ENCODE results near the gene SIM2.

- TF ChIP-seq EZH2 (IDR thresholded peaks at IDR 0.05; ENCODE audit: borderline replicate concordance, low read depth, low read length, severe bottlenecking) (no peak), CTCF (IDR thresholded peaks at IDR 0.05; ENCODE audit: borderline replicate concordance, extremely low read depth, low read length, poor library complexity, severe bottlenecking) (no peak)
These were observed 432 bp upstream of the SIM2 start for GRCh38 chr21:36698385-36698980.

All from DND-41 (cell line).